ENCODE results near the gene VIPR2.

- TF ChIP-seq, protein P1, sequence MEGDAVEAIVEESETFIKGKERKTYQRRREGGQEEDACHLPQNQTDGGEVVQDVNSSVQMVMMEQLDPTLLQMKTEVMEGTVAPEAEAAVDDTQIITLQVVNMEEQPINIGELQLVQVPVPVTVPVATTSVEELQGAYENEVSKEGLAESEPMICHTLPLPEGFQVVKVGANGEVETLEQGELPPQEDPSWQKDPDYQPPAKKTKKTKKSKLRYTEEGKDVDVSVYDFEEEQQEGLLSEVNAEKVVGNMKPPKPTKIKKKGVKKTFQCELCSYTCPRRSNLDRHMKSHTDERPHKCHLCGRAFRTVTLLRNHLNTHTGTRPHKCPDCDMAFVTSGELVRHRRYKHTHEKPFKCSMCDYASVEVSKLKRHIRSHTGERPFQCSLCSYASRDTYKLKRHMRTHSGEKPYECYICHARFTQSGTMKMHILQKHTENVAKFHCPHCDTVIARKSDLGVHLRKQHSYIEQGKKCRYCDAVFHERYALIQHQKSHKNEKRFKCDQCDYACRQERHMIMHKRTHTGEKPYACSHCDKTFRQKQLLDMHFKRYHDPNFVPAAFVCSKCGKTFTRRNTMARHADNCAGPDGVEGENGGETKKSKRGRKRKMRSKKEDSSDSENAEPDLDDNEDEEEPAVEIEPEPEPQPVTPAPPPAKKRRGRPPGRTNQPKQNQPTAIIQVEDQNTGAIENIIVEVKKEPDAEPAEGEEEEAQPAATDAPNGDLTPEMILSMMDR (conservative IDR thresholded peaks at IDR 0.05), result no peak
- TF ChIP-seq ZFX (IDR thresholded peaks at IDR 0.05), result no peak
Observed at GRCh38 chr7:159122276-159122675, 22.4 kb downstream of the VIPR2 start.
